Kidney (tissue), 22 donors: ENCODE data around the gene TSSC4. TPM values are rescaled to one million over a fixed set of nuclear protein-coding genes. Genes with fewer than 3 reads are reported as not detected.

Experiments used
- DNase-seq, 5 donors: peaks; one replicate each; pipeline ENCODE4 v3.0.0-alpha.2; 2013 to 2020
- FAIRE-seq: peaks from 2 replicates; lab custom pipeline; 2012; peaks lifted over from hg19 to GRCh38; lab: Jason Lieb, UNC
- H3K27ac ChIP-seq, 2 donors: one replicate each; pipeline ENCODE4 v1.7.0; 2013; ENCODE audit warnings: low read depth in 2 of 2, low read length in 2 of 2, inconsistent platforms in 1 of 2
- H3K27me3 ChIP-seq: one replicate; pipeline ENCODE4 v1.7.1; 2013; ENCODE audit warnings: low read length, inconsistent platforms; ENCODE audit not compliant: control insufficient read depth, insufficient read depth
- H3K36me3 ChIP-seq, 3 donors: one replicate each; pipeline versions ENCODE4 v1.7.0 to v1.7.1; 2013; ENCODE audit warnings: low read length in 3 of 3, control low read depth in 1 of 3, inconsistent platforms in 1 of 3; ENCODE audit not compliant: insufficient read depth in 3 of 3, control insufficient read depth in 2 of 3
- H3K4me1 ChIP-seq, 3 donors: one replicate each; pipeline versions ENCODE4 v1.7.0 to v1.7.1; 2013; ENCODE audit warnings: low read length in 3 of 3, inconsistent platforms in 1 of 3, low read depth in 1 of 3; ENCODE audit not compliant: control insufficient read depth in 2 of 3, insufficient read depth in 2 of 3
- H3K4me3 ChIP-seq, 3 donors: one replicate each; pipeline versions ENCODE4 v1.7.0 to v1.8.1; 2013; ENCODE audit warnings: low read length in 3 of 3, control low read depth in 1 of 3, inconsistent platforms in 1 of 3
- H3K9ac ChIP-seq, 3 donors: one replicate each; pipeline versions ENCODE4 v1.7.0 to v1.7.1; 2013; ENCODE audit warnings: low read length in 3 of 3, control low read depth in 1 of 3, inconsistent platforms in 1 of 3
- H3K9me3 ChIP-seq, 3 donors: one replicate each; pipeline versions ENCODE4 v1.7.0 to v1.7.1; 2013; ENCODE audit warnings: low read length in 3 of 3, control low read depth in 1 of 3, inconsistent platforms in 1 of 3; ENCODE audit not compliant: control insufficient read depth in 2 of 3, insufficient read depth in 1 of 3
- CTCF ChIP-seq: IDR thresholded peaks from 3 replicates; pipeline ENCODE4 v1.5.1; 2012; ENCODE audit warnings: mild to moderate bottlenecking, moderate library complexity, borderline replicate concordance; ENCODE audit not compliant: insufficient read depth; ENCODE audit errors: extremely low read depth
- intact Hi-C: fragments of 100-400 bp; cut with DNase I; formaldehyde crosslinking; loops from one replicate; pipeline ENCODE4 v1.11.1; 2022
- long read RNA-seq, 10 donors: library from polyadenylated mRNA in 1 of 10; unstranded in 1 of 10; transcript quantifications; one replicate each; pipeline ENCODE4 v2.0.0 and lab custom pipeline, GENCODE V29; 2021 to 2026
- polyA plus RNA-seq: library from polyadenylated mRNA; stranded (reverse); fragments of 350-450 nt; fragmentation: Illumina TruSeq; extraction: RNeasy Lipid Tissue Mini Kit (QIAGEN cat#74804); gene quantifications from one replicate; pipeline ENCODE4 v1.2.3, GENCODE V29; 2014; ENCODE audit warnings: low read depth, low replicate concordance; ENCODE audit not compliant: insufficient read depth
- total RNA-seq: library from RNA; stranded (reverse); fragmentation: NEBNext Ultra II Directional; extraction: Animal tissue kit (Norgen Biotek cat#: 25700); gene quantifications from one replicate; pipeline ENCODE4 v1.2.1, GENCODE V29; 2021
- donor health status: control.
- donor health status: control.
- donor health status: control.
- donor health status: control.
- donor health status: control.
- donor health status: DM: yes; HTN: yes; CAD: no.
- donor health status: Normal renal cell carcinoma (clear cell type).

The TSSC4 gene
- total RNA-seq (42.3 TPM), polyA plus RNA-seq (51.4 TPM)
- long read RNA-seq, donor 1, transcript TSSC4-201 (3 exons, 1,686 nt) = major isoform, 16 of 20 reads
- long read RNA-seq, donor 1, partial matches to known transcripts = 0 of 20 reads
- long read RNA-seq, donor 1, other reads (novel, unspliced or antisense) = 0 of 20 reads
- long read RNA-seq, donor 2, transcript TSSC4-201 (3 exons, 1,686 nt) = major isoform, 16 of 16 reads
- long read RNA-seq, donor 2, partial matches to known transcripts = 0 of 16 reads
- long read RNA-seq, donor 2, other reads (novel, unspliced or antisense) = 0 of 16 reads
- long read RNA-seq, donor 3, transcript TSSC4-201 (3 exons, 1,686 nt) = major isoform, 15 of 19 reads
- long read RNA-seq, donor 3, partial matches to known transcripts = 0 of 19 reads
- long read RNA-seq, donor 3, other reads (novel, unspliced or antisense) = 0 of 19 reads
- long read RNA-seq, donor 4, transcript TSSC4-201 (3 exons, 1,686 nt) = major isoform, 10 of 18 reads
- long read RNA-seq, donor 4, partial matches to known transcripts = 6 of 18 reads
- long read RNA-seq, donor 4, other reads (novel, unspliced or antisense) = 0 of 18 reads
- long read RNA-seq, donor 5, partial matches to known transcripts = 0 of 2 reads
- long read RNA-seq, donor 5, other reads (novel, unspliced or antisense) = 0 of 2 reads
- long read RNA-seq, donor 6, transcript TSSC4-201 (3 exons, 1,686 nt) = major isoform, 17 of 25 reads
- long read RNA-seq, donor 6, transcript TSSC4-210 (2 exons, 912 nt) = minor isoform, 6 of 25 reads
- long read RNA-seq, donor 6, partial matches to known transcripts = 0 of 25 reads
- long read RNA-seq, donor 6, other reads (novel, unspliced or antisense) = 0 of 25 reads
- long read RNA-seq, donor 7, transcript TSSC4-201 (3 exons, 1,686 nt) = major isoform, 25 of 36 reads
- long read RNA-seq, donor 7, partial matches to known transcripts = 2 of 36 reads
- long read RNA-seq, donor 7, other reads (novel, unspliced or antisense) = 6 of 36 reads
- long read RNA-seq, donor 8, transcript TSSC4-201 (3 exons, 1,686 nt) = major isoform, 11 of 14 reads
- long read RNA-seq, donor 8, partial matches to known transcripts = 0 of 14 reads
- long read RNA-seq, donor 8, other reads (novel, unspliced or antisense) = 0 of 14 reads
- long read RNA-seq, donor 9, partial matches to known transcripts = 0 of 8 reads
- long read RNA-seq, donor 9, other reads (novel, unspliced or antisense) = 0 of 8 reads
- long read RNA-seq, donor 10, transcript TSSC4-201 (3 exons, 1,686 nt) = major isoform, 12 of 14 reads
- long read RNA-seq, donor 10, partial matches to known transcripts = 0 of 14 reads
- long read RNA-seq, donor 10, other reads (novel, unspliced or antisense) = 0 of 14 reads

GRCh38 chr11:2400069-2400761 lies at the start of gene TSSC4:
TSSC4 (plus strand) TSS chr11:2400750; CDS start chr11:2402634, 1,884 bp downstream.
- intact Hi-C loops = no loop called here
- peaks cover 0 to 22% (median 10%) of the 10 kb centered on the region in 3 donors for H3K4me1 ChIP-seq
- peak; percentile 95 for TF ChIP-seq CTCF
- peaks cover 0 to 21% (median 2%) of the 10 kb centered on the region in 3 donors for H3K36me3 ChIP-seq
- H3K27me3 ChIP-seq = no peaks in the 10 kb centered on the region
- peak within 1 kb of the TSS; percentile 90 to 98 for H3K27ac ChIP-seq
- H3K4me3 ChIP-seq = peak within 1 kb of the TSS; percentile 88 to 94 (median 94)
- peak; percentile 99 for FAIRE-seq
- peak within 1 kb of the TSS; percentile 78 to 99 (median 82) for H3K9ac ChIP-seq
- DNase-seq = peak; percentile 100
- no peaks in the 10 kb centered on the region for H3K9me3 ChIP-seq

- Histone ChIP-seq H3K4me1 (no peaks in the 10 kb centered on the region), H3K36me3 (no peaks in the 10 kb centered on the region), H3K4me3 (no peak overlapping the region), H3K27me3 (no peaks in the 10 kb centered on the region), H3K27ac (no peak overlapping the region), H3K9me3 (peaks cover 0 to 8% (median 0%) of the 10 kb centered on the region in 3 donors), H3K9ac (no peak overlapping the region)
- no peak for TF ChIP-seq CTCF
- FAIRE-seq (no peak), DNase-seq (no peak)
- intact Hi-C loops = no loop called here
Measured at GRCh38 chr11:2351701-2352100, 48.8 kb upstream of the TSSC4 start.

GRCh38 chr11:2352420-2352819 lies 48.1 kb upstream of the TSSC4 start:
- H3K27me3 ChIP-seq = no peaks in the 10 kb centered on the region
- H3K9me3 ChIP-seq = peaks cover 0 to 8% (median 0%) of the 10 kb centered on the region in 3 donors
- H3K9ac ChIP-seq = no peak overlapping the region
- DNase-seq (no peak), FAIRE-seq (no peak)
- no peak for TF ChIP-seq CTCF
- H3K4me1 ChIP-seq = no peaks in the 10 kb centered on the region
- H3K27ac ChIP-seq = no peak overlapping the region
- H3K4me3 ChIP-seq = no peak overlapping the region
- no peaks in the 10 kb centered on the region for H3K36me3 ChIP-seq
- intact Hi-C loops = no loop called here
